Dermis microvascular lymphatic vessel endothelial cell (primary cell): ENCODE results near the gene FAM169A. TPM values are rescaled to one million over a fixed set of nuclear protein-coding genes. Genes with fewer than 3 reads are reported as not detected.
"Not testable (repeated sequence)": the region's sequence is repeated elsewhere in the genome, so short reads cannot be mapped to it uniquely, and the experiment has no call there.

ENCODE experiments used
- DNase-seq, 2 donors: peaks; one replicate each; pipeline versions ENCODE4 v3.0.0 to v3.0.0-alpha.2; 2010; ENCODE audit warnings: low read depth in 2 of 2
- total RNA-seq: library from RNA; depleted of rRNA; stranded (reverse); fragments of >200 nt; gene quantifications from 2 replicates; pipeline ENCODE4 v1.2.1, GENCODE V29; 2014

Gene FAM169A
- total RNA-seq, 1 donor from 2014 or later: 3.9 TPM

- DNase-seq: no peak
These were observed 4.3 kb upstream of the FAM169A start for GRCh38 chr5:74870299-74871067.

GRCh38 chr5:74869414-74869813 is 3.2 kb upstream of the FAM169A start:
- DNase-seq: not testable (repeated sequence)

DNA sequence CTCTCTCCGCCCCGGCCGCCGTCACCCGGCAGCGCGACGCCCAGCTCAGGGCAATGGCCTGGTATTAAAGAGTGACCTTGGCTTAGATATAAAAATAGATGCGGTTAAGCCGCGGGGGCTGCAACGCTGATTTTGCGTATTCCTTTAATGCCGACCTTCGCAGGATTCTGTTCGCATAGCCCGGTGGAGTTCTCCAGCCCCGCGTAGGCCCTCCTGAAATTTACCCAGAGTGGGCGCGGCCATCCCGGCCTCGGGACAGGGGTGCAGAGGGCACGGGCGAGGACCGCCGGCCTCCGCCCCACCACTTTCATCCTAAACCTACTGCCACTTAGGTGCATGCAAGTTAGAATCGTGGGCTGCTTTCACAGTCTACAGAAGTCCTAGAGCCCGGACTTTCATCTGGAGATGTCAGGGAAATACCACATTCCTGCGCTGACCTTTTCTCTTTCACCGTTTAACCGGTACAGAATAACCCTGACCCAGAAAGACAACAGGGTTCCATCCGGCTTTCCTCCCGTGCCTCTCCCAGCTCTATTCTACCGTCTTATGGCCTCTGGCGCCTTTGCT is 492 bp upstream of the FAM169A start:
- no peak for DNase-seq

GRCh38 chr5:74865256-74865803 is 857 bp downstream of the FAM169A start:
- DNase-seq: no peak

DNA sequence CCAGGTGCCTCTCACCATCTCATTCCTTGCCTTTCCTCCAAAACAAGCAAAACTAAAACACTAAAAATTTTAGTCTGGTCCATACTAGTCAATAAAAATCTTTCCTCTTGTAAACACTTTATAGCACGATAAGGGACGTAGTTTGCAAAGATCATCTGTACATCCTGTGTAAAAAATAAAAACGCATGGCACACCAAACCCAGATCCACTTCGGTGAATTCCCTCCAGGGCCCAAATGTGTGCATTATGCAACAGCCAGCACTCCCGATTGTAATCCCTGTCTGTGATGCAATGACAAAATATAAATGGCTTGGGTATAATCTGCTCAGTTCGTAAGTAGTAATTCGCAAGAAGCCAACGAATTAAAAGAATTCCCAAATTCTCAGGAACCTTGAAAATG is 1.4 kb downstream of the FAM169A start:
- no peak for DNase-seq

GRCh38 chr5:74863726-74864125 is 2.5 kb downstream of the FAM169A start:
- no peak for DNase-seq

DNA sequence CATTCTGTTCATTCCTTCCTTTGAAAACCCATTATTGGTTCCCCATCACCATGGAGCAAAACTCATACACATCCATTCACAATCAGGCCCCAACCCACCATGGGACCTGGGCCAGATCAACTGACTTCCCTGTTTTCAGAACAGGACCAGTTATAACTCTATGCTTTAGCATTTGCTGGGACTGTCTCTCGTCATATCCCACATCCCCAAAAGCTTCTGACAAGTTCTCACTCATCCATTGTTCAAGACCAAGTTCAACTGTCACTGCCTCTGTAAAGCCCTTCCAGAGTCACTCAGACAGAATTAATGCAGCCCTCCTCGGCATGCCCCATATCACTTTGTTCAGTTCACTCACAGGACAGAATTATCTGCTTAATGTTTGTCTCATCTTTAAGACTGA is 4.0 kb downstream of the FAM169A start:
- no peak for DNase-seq

DNA sequence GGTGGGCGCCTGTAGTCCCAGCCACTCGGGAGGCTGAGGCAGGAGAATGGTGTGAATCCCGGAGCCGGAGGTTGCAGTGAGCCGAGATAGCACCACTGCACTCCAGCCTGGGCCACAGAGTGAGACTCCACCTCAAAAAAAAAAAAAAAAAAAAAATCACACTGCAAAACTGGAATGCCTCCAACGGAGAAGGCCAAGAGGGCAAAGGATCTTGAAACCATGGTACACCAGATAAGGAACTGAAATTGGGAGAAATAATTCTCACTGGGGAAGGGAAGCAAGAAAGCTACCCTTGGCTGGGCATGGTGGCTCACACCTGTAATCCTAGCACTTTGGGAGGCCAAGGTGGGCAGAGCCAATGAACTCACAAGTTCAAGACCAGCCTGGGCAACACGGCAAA is 9.2 kb downstream of the FAM169A start:
- not testable (repeated sequence) for DNase-seq

- DNase-seq: no peak
These were observed 12.9 kb downstream of the FAM169A start for GRCh38 chr5:74853256-74853655.

- DNase-seq: peak in 1 of 2 donors; percentile 54
These were observed 14.4 kb downstream of the FAM169A start for GRCh38 chr5:74851684-74852353.

DNA sequence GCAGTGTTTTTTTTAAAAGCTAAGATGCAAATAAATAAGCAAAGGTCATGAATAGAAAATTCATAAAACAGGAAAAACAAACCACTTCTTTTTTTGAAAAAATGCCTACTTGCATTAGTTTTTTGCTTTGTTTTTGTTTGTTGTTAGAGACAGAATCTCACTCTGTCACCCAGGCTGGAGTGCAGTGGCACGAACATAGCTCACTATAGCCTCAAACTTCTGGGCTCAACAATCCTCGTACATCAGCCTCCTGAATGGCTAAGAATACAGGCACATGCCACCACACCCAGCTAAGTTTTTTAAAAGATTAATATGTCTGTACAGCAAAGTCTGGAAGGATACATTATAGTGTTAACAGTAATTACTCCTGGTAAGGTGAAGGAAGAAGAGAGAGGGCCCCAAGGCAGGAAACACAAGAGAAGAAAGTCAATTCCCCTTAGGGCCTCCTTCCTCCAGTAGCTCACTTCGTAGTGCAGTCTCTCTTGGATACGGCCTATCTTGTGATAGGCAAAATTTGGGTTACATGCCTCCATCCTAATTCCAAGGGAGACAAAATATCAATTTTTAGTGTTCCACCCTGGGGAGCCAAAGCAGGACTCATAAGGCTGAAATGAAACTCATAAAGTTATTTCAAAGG is 15.3 kb downstream of the FAM169A start:
- DNase-seq: no peak

- no peak for DNase-seq
These were observed 16.2 kb downstream of the FAM169A start for GRCh38 chr5:74850030-74850429.

GRCh38 chr5:74848553-74849025 is 17.6 kb downstream of the FAM169A start:
- DNase-seq: no peak

DNA sequence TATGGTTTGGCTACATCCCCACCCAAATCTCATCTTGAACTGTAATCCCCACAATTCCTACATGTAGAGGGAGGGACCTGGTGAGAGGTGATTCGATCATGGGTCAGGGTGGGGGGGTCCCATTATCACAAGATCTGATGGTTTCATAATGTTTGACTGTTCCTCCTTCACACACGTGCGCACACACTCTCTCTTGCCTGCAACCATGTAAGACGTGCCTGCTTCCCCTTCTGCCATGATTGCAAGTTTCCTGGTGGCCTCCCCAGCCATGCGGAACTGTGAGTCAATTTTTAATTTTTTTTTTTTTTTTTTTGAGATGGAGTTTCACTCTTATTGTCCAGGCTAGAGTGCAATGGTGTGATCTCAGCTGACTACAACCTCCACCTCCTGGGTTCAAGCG is 27.0 kb downstream of the FAM169A start:
- no peak for DNase-seq

DNA sequence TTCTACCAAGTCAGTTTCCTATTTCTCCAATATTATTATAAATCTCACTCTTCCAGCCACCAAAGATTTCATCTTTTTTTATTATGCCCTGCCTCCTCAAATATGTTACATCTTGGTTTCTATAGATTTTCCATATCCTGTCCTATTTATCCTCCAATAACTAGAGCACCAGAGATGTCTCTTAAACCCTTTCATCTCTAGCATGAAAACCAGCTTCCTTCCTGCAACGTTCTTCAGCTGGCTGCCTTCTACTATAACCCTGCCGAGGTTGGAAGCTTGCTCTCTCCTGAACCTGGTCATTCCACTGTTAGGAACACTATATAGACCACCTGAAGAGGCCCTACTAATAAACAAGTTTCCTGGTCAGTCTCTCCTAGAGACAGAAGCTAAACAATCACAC is 27.9 kb downstream of the FAM169A start:
- DNase-seq: no peak

DNA sequence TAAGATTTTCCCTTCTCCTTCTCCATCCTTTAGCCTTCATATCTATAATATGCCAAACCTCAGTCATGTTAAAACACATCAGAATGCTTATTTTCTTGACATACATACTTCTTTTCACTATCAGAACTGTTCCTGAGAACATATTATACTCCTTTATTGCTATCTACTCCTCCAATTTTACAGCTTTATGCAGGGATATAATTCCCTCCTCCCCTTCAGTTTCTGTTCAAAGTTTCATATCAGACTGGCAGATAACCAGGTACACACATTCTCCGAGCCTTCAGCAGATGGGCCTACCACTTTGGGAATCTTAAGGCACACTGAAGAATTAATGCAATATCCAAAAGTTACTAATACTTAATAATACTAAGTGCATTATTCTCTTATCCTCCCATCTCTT is 29.1 kb downstream of the FAM169A start:
- no peak for DNase-seq

DNA sequence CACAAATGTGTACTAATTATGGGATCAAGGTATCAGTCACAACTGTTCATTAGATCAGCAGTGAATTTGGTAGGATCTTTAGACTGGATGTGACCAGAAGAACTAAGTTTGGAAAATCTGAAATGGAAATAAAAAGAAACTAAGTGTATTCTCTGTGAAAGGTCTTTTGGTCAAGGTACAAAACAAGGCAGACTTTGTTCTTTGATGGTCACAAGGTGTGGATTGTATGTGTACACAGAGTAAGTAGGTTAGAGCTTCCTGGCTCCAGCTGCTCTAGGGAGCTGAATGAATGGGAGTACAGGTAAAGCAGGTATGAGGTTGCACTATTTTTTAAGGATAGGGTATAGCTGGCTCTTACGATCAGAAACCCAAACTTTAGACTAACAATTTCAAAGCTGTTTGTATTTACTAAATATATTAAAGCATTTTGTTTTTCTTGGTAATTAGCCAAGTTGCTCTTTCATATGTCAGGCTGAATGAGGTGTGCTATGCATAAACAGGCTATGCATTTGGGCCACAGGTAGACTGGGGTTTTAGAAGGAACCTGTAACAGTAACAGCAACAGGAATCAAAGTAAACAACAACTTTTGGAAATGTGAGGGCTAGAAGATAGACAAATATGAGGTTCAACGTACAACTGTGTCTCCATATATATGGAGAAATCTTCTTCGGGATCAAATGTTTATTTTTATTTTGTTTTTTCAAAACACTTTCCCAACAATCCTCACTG is 32.5 kb downstream of the FAM169A start:
- no peak for DNase-seq

- no peak for DNase-seq
These were observed 36.8 kb downstream of the FAM169A start for GRCh38 chr5:74829413-74829812.

- no peak for DNase-seq
These were observed 43.9 kb downstream of the FAM169A start for GRCh38 chr5:74822288-74822687.

DNA sequence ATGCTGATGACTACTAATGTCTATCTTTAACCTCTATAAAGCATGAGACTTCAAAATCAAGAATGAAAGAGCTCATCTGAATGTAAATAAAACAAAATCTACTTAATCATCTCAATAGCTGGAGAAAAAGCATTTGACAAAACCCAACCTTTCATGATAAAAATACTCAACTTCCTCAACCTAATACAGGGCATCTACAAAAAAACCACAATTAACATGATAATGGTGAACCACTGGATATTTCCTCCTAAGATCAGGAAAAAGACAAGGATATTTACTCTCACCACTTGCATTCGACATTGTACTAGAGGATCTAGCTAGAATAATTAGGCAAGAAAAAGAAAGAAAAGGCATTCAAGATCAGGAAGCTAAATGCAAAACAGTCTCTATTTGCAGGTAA is 49.3 kb downstream of the FAM169A start:
- DNase-seq: no peak

- no peak for DNase-seq
These were observed 55.3 kb downstream of the FAM169A start for GRCh38 chr5:74810915-74811314.
